NK-92 (cell line): ENCODE results near the gene VAV2.

Experiments used
- DNase-seq: peaks from one replicate; lab custom pipeline; 2025; ENCODE audit not compliant: unreplicated experiment; lab: John Stamatoyannopoulos, UW

VAV2 gene

GRCh38 chr9:134028575-134029247 lies 36.6 kb upstream of the VAV2 start:
- no peak for DNase-seq

- no peak for DNase-seq
Measured at GRCh38 chr9:134028076-134028475, 36.0 kb upstream of the VAV2 start.

DNA sequence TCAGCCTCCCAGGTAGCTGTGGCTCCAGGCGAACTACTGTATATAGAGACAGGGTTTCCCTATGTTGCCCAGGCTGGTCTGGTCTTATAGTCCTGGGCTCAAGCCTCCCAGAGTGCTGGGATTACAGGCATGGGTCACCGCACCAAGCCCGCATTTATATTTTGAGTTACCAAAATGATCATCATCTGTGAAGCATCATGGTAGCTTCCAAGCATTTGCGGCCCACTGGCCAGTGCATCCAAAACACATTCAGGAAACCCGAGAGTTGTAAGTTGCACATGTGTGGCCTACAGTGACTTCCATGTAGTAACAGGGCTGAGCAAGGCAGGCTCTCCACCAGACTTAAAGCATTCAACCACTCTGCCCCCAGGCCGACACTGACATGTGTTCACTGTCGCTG lies 35.4 kb upstream of the VAV2 start:
- no peak for DNase-seq

- DNase-seq: no peak
Measured at GRCh38 chr9:134026981-134027380, 34.9 kb upstream of the VAV2 start.

- no peak for DNase-seq
Measured at GRCh38 chr9:134026581-134026980, 34.5 kb upstream of the VAV2 start.

DNA sequence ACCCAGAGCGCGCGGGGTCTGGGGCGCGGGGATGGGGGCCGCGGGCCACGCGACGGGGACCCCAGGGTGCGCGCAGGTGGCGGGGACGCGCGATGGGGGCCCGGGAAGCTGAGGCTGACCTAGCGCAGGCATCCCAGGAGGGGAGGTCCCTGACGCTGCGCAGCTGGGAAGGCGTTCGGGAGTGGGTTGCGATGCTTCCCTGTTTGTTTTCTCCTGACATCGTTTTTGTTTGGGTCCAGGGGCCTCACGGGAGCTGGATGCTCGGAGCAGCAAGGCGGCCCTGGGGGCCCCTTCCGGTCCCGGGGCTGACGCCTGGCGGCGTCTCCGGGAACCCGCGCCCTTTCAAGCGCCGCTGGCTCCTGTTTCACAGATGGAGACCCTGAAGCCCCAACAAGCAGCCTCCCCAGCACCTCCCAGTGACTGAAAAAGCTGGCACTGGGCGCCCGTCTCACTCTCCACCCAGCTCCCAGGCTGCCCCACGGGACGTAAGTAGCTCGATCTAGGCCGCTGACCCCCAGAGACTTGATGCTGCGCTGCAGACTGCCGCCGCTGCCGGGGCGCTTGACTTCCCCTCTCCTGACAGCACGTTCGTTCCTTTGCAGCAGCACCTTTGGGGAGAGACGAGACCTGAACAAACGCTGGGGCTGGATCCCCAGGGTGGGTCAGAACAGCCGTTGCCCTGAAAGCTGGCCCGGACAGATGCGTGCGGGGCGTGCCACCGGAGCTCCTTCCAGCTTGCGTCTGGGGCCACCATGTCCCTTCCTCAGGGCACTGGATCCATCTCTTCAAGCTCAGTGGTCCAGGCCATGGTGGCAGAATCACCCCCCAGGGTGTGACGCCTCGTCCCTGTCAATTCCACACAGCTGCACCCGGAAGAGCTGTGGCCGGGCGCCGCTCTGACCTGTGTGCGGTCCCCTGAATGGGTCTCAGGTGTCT lies 33.8 kb upstream of the VAV2 start:
- DNase-seq: no peak

DNA sequence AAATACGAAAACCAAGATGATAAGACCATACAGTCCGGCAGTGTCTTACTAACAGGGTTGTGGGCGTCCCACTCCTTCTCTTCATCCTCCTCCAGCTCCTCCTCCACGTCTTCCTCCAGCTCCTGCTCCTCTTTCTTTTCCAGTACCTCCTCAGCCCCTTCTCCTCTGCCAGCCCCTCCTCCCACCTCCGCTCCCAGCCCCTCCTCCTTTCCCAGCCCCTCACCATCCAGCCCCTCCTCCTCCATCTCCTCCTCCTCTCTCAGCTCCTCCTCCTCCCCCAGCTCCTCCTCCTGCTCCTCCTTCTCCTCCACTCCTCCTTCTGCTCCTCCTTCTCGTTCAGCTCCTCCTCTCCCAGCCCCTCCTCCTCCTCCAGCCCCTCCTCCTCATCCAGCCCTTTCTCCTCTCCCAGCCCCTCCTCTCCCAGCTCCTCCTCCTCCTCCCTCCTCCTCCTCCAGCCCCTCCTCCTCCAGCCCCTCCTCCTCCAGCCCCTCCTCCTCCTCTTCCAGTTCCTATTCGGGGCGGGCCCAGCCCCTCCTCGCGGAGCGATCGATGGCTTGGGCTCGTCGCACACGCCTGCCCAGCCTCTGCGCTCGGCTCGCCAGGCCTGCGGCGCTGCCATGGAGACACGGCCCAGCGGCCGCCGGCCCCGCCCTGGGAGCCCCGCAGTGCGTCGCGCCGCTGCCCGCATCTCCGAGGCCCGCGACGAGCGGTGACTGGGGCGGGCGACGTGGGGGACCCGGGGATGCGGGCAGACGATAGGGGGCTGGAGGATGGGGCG lies 32.9 kb upstream of the VAV2 start, which contains the start of gene BRD3OS:
Gene BRD3OS (plus strand): TSS at position 654 of the 778 bp plus-strand sequence. CDS start 1,267 bp downstream, outside the sequence.
- DNase-seq: peak; percentile 55

DNA sequence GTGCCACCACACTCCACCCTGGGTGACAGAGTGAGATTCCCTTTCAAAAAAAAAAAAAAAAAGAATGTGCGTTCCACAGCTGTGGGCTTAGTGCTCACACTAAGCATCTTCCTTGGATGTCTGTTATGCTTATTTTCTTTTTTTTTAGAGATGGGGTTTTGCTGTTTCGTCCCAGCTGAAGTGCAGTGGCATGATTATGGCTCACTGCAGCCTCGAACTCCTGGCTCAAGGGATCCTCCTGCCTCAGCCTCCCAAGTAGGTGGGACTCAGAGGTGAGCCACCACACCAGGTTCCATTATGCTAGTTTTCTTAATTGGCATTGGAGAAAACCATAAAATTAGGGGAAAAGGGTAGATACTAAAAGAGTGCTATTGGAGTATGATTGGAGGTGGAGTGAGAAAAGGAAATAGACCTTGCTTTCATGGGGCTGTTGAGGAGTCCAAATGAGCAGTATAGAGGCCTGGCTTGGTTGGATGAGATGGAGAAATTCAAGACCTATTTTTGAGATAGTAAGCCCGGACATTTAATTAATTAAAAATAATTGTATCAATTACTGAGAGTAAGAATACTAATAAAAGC lies 32.2 kb upstream of the VAV2 start:
- no peak for DNase-seq

DNA sequence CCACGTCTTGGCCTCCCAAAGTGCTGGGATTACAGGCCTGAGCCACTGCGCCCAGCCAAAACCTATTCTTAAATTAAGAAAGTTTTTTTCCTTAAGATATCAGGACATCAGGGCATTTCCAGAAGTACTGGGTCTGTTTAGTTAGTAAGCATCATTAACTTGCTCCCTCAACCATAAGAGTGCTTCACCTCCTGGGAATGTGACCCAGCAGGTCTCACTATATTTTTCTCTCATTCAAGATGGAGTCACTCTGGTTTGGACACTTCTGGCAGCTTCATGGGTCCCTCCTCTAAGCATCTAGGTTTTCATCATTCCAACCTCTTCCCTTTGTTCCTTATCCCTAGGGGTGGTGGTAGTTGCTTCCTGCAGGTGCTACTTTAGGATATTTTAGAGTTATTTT lies 22.8 kb upstream of the VAV2 start:
- no peak for DNase-seq

- DNase-seq: no peak
Measured at GRCh38 chr9:134011401-134011800, 19.3 kb upstream of the VAV2 start.

DNA sequence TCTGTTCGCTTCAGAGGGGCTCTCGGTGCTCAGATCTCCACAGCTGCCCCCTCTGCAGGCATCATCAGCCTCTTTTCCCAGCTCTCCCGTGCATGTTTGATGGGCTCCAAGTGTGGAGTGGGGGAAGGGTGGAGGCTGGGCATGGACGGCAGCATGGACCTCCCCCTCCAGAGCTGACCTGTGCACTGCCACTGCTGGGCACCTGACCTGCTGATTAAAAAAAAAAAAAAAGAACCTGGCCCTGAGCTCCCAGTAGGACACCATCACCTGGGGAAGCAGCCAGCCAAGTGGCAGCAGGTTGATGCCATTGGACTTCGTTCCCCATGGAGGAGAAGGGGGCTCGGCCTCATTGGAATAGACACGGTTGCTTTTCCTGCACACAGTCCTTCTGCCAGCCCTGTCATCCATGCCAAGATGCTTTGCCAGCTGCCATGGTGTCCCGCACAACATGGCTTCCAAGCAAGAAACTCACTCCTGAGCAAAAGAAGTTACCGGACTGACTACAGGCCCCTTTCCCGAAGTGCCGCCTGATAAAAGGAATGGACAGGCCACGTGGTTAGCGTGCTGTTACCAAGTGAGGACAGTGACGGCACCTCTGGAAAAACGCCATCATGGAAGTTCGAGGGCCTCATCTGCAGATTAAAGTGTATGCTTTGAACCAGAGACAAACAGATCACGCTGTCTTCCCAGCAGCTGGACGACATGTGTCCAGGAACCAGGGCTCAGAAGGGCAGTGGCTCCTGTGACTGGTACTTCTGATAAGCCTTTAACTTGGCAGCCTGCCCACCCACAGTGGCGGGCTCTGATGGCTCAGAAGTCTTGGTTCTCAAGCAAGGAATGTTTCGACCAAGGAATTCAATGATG lies 18.4 kb upstream of the VAV2 start:
- no peak for DNase-seq

GRCh38 chr9:134007571-134007970 lies 15.4 kb upstream of the VAV2 start:
- no peak for DNase-seq

GRCh38 chr9:134007150-134007549 lies 15.0 kb upstream of the VAV2 start:
- DNase-seq: no peak

GRCh38 chr9:134005381-134005780 lies 13.3 kb upstream of the VAV2 start:
- no peak for DNase-seq

GRCh38 chr9:134004881-134005280 lies 12.8 kb upstream of the VAV2 start:
- DNase-seq: no peak

GRCh38 chr9:134004131-134004873 lies 12.2 kb upstream of the VAV2 start:
- DNase-seq: no peak

- DNase-seq: no peak
Measured at GRCh38 chr9:134003237-134003636, 11.1 kb upstream of the VAV2 start.

- no peak for DNase-seq
Measured at GRCh38 chr9:134002796-134003195, 10.7 kb upstream of the VAV2 start.

- DNase-seq: no peak
Measured at GRCh38 chr9:133999851-134000265, 7.7 kb upstream of the VAV2 start.
